T-helper 2 cell (primary cell): ENCODE data around the gene SMCO4.

Experiments used
- DNase-seq, 5 experiments: peaks; one replicate each; pipeline versions ENCODE4 v3.0.0 to v3.0.0-alpha.2; 2012 to 2022

SMCO4 gene

DNA sequence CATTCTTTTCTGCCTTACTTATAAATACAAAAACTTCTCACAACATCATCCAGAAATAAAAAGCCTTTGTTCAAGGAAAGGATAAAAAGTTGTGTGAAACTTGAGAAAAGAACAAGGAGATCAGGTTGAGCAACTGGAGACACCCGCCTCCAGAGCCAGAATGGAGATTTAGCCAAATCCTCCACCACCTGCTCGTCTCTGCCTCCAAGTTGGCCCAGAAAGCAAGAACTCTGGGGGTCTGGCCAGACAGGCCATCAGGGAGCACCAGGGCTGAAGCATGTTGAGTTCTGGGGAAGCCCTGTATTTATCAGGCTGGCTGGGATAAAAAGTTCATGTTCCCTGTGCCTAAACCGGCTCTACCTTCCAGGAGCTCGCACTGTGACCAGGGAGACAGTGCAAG, 14.9 kb downstream of the SMCO4 start:
- DNase-seq, result no peak

DNA sequence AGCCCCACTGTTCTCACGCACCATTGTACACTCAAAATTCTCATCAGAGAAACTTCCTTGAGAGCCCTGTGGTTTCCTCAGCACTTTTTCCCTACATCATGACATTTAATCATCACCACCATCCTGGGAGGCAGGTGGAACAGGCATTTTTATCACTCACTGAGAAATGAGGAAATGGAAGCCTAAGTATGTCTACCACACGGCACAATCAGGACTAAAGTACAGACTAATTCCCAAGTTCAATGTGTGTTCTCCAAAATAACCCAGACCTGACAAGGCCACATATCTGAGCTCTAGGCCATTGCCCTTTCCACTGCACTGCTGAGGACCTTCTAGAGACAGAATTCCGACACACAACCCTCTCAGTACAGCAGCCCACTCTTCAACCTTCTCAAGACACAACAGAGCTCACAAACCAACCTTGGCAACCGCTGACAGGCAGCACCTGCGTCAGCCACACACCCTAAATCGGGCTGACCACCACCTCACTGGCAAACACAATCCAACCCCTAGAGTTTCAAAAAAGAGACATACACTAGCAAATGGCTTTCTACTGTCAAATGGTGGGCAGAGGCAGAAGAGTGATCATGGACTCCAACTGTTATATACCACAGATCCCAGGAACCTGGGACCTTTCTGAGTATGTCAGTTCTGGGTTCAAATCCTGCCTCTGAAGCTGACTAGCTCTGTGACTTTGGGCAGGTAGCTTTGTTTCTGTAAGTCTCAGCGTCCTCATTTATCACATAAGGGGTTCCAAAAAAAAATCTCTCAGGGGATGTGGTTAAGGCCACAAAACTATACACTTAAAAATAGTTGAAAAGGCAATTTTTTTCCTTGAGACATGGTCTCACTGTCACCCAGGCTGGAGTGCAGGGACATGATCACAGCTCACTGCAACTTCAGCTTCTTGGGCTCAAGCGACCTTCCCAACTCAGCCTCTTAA, 16.3 kb downstream of the SMCO4 start:
- DNase-seq, result peak in 1 of 5 experiments; percentile 83

DNA sequence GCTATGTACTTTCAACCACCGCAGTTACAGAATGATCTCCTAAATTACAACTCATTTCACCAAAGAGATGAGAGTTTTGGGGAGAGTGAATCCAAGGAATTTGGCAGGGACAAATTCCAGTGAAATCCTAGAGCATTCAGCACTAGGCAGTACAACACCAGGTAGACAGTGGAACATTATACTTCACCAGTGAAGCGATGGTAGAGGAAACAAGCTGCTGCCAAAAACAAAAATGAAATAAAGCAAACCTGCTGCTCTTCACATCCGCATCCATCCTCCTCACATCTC, 16.9 kb downstream of the SMCO4 start:
- no peak for DNase-seq

DNA sequence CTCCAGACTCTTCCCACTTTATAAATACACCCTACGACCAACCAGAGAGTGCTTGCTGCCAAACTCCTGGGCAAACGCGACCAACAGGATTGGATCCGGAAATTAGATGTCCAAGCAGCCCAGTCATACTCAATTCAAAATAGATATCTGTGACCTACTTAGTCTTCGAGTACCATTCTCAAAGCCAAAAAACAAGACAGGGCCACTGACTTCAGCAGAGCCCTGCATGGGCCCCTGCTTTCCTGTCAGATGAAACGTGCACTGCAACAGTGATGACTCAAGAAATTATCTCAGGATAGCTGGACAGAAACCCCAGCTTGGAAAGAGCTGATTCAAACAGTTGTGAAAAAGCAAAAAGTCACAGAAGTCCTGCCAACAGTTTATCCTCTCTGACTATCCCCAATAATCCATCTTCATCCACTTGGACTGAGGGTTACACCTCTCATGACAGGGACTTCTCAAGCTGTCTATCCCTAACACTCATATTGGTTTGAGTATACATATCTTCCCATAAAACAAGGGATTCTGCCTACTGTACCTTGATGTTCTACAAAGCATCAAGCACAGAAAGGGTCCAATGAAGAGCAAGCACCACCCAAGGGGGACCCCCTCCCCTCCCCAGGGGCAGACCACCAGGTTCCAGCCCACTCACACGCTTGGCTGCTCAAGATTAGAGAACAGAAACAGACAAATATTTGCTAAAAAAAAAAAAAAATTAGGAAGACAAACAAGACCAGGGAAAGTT, 17.4 kb downstream of the SMCO4 start:
- peak in 1 of 5 experiments; percentile 78 for DNase-seq

DNA sequence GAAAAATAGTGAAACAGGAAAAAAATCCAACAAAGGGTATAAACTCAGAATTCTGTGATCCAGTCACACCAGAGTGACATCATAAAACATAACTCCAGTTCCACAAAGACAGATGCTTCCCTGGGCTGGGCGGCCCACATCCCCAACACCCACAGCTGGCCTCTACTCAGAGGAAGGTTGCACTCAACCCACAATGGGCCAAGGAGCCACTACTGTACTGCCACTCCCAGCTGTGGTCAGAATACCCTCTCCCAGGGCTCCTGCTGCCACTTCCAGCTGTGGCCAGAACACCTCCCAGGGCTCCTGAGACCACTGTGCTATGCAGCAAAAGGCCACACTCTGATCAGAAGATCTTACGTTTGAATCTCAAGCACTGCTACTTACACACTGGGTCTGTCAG, 18.3 kb downstream of the SMCO4 start:
- DNase-seq, result no peak

DNA sequence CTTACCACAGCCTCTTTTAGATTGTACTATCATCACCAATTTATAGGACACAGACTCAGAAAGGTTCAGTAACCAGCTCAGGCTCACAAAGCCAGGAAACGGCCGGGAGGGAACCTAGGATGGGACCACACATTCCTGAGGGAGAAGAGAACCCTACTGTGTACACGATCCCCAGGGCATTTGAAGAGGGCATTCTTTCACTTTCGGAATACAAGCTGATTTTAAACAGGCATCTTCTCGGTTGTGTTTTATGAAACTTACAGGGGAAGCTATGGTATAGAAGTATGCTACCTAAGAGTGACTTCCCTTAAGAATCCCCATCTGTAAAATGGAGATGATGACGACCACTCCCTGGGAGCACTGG, 19.0 kb downstream of the SMCO4 start:
- no peak for DNase-seq

DNA sequence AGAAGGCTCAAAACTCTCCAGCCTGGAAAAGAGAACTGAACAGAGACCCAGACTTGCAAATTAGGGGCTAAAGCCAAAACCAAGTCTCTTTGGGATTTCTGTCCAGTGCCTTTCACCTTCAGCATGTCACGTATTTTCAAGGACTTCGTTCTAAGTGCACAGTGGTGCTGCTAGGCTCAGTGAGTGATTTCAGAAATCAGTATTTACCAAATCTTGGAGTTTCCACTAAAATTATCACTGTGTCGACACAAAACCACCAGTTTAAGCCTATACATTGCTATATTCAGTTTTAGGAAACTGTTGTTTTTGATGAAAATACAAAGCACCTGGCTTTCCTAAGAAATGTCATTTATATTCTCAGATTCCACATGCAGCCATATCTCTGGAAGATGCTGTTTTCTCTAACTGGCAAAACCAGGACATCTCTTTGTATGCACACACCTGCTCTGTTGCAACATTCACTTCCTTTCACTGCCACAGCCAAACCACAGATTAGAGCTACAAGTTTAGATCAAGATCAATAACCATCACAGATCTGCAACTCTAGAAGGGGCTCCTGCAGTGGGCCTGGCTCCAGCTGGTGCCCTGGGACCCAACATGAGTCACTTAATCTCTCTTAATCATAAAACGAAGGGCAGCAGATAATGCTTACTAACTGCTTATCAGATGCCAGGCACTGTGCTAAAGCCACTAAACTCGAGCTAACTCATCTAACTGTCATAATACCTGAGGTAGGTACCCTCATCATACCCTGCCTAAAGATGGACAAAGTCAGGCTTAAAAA, 22.3 kb downstream of the SMCO4 start:
- DNase-seq, result peak in 1 of 5 experiments; percentile 94

DNA sequence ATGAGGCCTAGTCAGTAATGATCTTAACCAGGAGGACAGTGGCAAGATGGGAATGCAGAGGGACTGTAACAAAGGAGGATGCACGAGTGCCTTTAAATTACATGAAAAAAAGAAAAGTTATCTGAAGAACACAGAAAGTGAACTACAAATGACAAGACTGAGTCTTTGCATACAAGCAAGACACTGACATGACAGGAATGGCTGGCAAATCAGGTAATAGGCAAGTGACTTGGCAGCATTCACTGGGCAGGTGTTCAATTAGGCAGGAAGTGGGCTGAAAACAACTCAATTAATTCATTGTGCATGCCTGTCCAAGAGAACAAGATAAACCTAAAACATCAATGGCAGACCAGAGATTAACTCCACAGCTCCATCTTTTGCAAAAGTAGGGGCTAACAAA, 24.0 kb downstream of the SMCO4 start:
- DNase-seq, result peak in 1 of 5 experiments; percentile 57

DNA sequence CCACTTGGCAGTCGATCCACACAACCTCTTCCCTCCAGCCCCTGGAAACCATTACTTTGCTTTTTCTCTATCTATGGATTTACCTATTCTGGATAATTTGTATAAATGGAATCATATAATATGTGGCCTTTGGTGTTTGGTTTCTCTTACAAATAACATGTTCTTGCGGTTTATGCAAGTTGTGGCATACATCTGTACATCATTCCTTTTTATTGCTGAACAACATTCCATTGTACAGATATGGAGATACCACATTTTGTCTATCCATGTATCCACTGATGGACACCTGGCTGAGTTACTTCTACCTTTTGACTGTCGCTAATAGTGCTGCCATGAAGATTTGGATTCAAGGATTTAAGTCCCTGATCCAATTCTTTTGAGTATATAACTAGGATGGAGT, 25.1 kb downstream of the SMCO4 start:
- no peak for DNase-seq

DNA sequence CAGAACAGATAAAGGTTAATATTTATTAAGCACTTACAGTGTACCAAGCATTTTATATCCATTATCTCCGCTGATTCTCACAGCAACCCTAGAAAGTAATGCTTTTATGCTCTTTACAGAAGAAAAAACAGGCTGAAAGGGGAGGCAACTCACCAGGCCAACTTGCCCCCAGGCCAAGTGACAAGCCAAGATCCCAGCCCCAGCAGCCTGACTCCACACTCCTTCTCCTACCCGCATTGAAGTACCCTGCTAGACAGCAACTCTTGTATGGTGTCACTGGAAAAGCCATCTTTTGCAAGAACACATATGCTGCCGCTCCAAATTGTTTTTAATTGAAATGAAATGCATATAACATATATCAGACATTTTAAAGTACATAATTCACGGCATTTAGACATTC, 25.6 kb downstream of the SMCO4 start:
- no peak for DNase-seq

DNA sequence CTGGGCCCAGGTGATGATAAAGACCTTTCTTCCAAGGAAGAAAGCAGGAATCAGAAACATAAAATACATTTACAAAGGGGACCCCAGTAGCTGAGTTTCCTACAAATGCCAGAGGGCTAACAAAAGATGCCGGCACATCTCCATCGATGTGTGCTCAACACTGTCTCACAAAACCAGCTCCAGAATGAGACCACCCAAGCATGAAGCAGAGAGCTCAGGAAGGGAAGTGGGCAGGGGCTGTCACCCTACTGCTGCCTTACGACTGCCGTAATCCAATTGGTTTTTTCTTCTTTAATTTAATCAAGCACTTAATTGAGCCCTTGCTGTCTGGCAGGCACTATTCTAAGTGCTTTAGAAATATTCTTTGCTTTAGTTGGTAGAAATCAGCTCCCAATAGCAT, 26.1 kb downstream of the SMCO4 start:
- DNase-seq, result no peak

DNA sequence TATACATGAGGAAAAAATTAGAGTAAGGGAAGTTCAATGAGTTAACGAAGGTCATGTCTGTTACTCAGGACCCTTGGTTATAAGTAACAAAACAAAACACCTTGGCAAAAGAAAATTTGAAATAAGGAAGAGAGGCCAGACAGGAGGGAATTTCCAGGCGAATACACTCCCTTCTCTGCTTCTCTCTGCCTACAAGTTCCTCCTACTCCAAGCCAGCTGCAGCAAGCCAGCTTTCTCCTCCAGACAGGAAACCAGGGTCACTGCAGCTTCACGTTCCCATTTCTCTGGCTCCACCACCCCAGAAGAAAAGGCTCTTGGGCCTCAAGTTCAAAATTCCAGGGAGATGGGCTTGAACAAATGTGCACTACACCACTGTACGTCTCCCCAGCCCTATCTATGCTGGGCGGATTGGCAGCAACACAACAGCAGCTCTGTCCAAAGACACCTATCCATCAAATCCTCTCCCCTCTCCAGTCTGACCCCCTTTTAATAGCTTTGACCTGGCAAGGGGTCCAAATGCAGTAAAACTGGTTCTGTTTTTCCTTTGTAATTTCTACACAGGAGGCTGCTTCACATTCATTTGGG, 27.7 kb downstream of the SMCO4 start:
- DNase-seq, result no peak

DNA sequence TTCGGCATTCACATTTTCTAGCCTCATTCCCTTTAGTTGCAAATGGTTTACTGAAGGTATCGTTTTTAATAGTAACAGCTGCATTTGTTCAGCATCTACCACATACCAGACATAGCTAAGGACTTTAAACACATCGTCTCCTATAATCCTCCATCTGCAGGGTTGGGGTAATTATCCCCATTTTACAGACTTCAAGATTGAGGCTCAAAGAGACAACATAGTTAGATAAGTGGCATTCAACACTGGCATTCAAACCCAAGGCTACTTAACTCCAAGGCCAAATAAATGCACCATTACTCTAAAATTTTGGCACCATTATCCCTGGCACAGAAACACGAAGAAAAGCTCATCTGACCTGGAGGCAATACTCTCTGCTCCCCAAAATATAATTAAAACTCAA, 28.5 kb downstream of the SMCO4 start:
- DNase-seq, result no peak

DNA sequence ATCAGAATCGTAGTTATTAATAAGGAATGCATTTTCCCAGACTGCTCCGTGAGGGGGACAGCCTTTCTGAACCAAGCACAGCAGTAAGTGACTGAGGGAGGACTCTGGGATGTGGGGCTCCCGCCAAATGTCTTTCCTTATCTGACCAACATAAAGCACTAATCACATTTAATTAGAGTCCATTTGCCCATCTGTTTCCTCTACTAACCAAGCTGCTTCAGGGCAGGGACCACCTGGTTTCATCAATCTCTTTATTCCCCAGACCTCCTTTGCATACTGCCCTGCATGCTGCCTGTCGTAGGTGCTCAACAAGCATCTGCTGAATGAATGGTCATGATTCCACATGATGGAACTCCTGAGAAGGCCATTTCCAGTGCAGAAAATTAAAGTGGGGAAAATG, 29.4 kb downstream of the SMCO4 start:
- no peak for DNase-seq

DNA sequence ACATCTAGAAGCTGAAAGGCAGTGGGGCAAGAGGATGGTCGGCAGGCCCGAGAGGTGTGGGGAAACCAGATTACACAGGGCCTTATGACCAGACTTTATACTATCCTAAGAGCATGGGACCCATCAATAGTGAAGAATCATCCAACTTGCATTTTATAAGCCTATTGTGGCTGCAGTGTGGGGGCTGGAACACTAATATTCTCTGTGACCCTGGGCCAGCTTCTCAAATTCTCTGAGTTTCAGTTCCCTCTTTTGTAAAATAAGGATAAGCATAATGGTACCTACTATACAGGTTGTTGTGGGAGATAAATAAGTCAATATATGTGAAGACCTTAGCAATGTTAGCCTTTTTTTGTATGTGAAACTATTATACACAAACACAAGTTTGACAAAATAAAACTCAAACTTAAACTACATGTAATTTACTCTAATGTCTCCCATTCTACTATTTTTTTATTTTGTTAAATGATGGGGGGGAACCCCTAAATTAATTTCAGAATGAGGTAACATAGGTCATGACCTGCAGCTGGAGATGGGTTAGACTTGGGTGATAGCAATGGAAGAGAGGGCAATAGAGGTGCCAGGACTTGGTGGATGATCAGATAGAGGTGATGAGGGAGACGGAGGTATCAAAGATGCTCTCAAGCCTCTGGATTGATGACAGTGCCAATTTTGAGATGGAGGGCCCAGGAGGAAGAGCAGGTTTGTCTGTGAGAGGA, 30.1 kb downstream of the SMCO4 start:
- no peak for DNase-seq

DNA sequence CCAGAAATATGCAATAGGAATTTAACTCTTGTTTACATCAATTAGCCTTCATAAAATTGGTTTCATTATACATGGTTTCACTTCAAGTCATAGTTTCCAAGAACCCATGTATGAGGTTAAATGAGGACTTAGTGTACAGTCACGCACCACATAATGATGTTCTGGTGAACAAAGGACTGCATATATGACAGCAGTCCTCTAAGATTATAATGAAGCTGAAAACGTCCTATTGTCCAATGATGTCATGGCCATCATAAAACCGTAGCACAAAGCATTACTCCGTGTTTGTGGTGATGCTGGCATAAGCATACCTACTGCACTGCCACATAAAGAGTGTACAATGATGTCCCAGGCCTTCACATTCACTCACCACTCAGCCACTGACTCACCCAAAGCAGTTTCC, 31.1 kb downstream of the SMCO4 start:
- DNase-seq, result peak in 1 of 5 experiments; percentile 96

DNA sequence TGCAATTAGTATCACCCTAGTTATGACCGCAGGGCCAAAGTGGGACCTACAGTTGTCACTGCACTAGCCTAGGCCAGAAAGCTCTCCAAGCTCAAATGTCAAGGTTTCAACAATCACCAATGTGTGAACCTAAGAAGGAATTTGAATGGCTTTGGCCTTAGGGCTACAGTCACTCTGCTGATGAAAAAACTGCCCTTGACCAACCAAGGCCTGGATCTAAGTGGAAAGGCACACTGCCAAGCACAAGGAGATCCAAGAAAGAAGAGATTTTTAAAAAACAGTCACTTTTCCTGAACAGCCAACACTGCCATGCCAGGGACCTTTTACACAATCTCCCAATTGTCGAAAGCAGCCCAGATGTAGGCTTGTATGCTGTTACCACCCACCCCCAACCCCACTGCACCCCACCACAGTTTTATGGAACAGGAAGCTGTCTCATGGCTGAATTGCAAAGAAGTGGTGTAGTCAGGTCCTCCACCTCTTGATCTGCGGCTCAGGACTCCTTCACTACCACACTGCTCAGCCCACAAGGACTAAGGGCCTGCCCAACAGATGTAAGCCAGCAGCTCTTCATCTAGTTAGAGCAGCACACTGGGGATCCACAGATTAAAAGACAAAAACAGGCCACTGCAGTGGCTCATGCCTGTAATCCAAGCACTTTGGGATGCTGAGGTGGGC, 32.9 kb downstream of the SMCO4 start:
- DNase-seq, result peak in 1 of 5 experiments; percentile 52

DNA sequence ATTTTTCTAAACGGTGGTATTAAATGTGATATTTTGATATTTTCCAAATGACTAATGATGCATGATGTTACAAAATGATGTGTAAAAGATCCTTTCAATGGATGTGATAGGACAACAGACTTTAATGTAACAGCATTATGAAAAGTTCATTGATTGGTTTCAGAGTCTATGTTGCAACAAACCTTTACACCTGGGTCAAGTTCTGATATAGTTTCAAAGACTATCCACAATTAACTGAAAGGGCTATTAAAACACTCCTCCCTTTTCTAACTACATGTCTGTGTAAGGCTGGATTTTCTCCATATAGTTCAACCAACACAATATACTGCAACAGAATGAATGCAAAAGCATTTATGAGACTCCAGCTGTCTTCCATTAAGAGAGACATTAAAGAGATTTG, 35.7 kb downstream of the SMCO4 start:
- no peak for DNase-seq

DNA sequence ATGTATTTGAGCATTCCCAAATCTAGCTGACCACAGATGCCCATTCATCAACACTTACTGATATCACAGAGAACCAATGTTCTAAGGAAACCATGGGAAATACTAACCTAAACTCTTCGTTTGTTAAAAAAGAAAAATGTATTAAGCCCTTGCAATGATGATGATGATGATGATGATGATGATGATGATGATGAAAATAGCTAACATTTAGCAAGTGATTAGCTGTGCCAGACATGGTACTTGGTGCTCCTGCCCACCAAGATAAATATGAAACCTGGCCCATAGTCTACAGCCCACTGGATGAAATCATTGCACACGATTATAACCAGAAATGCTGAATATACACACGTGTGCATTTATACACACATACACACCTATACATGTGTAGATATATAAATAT, 37.5 kb downstream of the SMCO4 start:
- DNase-seq, result no peak

DNA sequence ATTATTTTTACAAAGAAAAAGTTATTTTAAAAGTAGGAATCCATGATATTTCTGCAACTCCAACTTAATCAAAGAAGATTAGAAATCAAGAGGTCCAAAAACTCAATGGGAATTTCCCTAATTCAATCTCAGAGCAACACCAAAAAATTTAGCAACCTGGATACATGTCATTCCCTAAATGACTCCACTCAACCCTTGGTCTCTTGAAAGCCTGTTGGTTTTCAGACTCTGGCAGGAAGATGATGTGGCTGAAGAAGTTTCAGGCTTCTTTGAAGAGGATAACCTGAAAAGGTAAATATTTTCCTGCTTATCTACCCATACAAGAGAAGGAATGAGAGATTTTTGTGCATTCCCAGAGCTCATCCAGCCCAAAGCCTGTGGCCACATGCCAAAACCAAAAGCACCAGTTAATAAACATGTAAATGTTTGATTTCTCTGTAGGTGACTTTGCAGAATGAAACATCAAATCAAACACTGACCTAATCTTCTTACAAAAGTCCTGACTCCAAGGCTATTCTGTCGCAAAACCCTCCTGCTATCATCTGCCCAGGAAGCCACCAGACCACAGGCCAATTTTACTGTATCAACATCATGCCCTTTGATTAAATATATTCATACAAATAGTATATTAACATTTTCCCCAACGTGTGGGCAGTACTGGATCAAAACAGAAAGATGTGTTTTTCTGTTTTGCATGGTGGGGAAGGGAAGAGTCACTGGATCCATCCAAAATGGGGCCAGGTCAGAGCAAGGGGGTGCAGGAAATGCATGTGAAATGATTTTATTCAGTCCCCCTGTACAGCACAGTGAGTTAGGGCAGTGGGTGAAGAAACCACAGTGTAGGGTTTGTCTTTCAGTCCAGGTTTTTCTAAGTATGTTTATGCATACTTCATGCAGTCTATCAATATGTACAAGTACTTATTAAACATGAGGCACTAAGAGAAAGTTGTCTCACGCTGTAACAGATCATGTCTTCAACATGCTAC, 38.8 kb downstream of the SMCO4 start:
- peak in 1 of 5 experiments; percentile 28 for DNase-seq

DNA sequence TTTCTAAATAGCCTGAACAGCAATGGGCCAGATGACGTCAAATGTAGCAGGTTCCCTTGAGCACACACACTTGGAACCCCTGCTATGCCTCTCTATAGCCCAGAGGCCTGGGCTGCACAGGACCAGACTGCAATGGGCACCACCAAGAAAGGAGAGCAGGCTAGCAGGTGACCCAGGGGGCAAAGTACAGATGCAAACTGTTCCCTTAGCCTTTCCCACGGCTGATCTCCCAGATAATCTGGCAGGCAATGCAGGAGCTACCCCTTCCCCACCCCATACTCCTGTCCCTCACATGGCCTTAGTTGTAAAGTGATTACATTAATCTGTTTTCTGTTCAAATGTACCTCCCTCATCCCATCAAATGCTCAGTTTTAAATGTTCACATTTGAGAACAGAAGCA, 41.3 kb downstream of the SMCO4 start:
- no peak for DNase-seq
